GM19099 (cell line): Measurements from ENCODE around the gene RBM4.

Experiments used
- POLR2A ChIP-seq: IDR thresholded peaks from 3 replicates; pipeline ENCODE4 v1.6.1; 2011; ENCODE audit warnings: low read depth; ENCODE audit not compliant: insufficient read length; ENCODE audit errors: extremely low read depth

The RBM4 gene

GRCh38 chr11:66609721-66610617, 28.5 kb upstream of the RBM4 start:
- TF ChIP-seq POLR2A: no peak

GRCh38 chr11:66612458-66612857, 26.0 kb upstream of the RBM4 start:
- TF ChIP-seq POLR2A: no peak

GRCh38 chr11:66614073-66614472, 24.4 kb upstream of the RBM4 start:
- no peak for TF ChIP-seq POLR2A

GRCh38 chr11:66616379-66617154, 21.9 kb upstream of the RBM4 start, which contains the start of gene RBM14:
TSS of gene RBM14 (plus strand) at chr11:66616630. CDS start at chr11:66616721, 91 bp downstream.
- peak; percentile 98 for TF ChIP-seq POLR2A

DNA sequence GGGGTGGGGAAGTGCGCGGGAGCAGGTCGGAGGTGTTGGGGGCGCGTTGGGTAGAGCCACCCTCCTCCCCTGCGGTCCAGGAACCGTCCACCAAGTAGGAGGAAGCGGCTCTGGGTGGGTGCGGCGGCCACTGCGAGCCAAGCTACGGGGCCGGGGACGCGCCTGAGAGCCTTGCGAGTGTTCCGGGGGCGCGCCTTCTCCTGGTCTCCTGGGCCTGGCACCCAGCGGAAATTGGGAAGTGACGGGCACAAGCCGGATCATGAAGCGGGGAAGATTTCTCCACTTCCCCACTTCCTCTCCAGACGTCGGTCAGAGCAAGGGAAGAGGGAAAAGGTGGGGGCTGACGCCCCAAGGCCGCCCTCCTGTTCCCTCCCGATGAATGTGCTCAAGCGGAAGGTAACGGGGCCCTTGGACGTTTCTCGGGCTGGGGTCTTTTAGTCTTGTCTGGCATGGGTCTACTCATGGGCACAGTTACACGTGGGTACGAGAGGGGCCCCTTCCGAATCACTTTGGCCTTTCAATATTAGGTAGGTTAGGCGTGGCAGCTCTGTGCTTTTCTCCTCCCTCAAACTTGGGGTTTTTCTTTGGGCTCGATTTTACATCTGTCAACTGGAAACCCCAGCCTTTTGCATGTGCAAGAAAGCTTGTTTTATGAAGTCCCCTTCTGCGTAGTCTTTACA, 21.2 kb upstream of the RBM4 start:
- TF ChIP-seq POLR2A: no peak

- TF ChIP-seq POLR2A: no peak
Observed at GRCh38 chr11:66619080-66619554, 19.4 kb upstream of the RBM4 start.

GRCh38 chr11:66624450-66624849, 14.1 kb upstream of the RBM4 start:
- TF ChIP-seq POLR2A: no peak

DNA sequence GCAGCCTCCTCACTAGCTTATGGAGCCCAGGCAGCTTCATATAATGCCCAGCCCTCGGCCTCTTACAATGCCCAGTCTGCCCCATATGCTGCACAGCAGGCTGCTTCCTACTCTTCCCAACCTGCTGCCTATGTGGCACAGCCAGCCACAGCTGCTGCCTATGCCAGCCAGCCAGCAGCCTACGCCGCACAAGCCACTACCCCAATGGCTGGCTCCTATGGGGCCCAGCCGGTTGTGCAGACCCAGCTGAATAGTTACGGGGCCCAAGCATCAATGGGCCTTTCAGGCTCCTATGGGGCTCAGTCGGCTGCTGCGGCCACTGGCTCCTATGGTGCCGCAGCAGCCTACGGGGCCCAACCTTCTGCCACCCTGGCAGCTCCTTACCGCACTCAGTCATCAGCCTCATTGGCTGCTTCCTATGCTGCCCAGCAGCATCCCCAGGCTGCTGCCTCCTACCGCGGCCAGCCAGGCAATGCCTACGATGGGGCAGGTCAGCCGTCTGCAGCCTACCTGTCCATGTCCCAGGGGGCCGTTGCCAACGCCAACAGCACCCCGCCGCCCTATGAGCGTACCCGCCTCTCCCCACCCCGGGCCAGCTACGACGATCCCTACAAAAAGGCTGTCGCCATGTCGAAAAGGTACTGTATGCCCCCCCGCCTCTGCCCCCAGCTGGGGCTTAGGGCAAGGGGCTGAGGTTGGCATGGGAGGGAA, 13.3 kb upstream of the RBM4 start:
- no peak for TF ChIP-seq POLR2A

DNA sequence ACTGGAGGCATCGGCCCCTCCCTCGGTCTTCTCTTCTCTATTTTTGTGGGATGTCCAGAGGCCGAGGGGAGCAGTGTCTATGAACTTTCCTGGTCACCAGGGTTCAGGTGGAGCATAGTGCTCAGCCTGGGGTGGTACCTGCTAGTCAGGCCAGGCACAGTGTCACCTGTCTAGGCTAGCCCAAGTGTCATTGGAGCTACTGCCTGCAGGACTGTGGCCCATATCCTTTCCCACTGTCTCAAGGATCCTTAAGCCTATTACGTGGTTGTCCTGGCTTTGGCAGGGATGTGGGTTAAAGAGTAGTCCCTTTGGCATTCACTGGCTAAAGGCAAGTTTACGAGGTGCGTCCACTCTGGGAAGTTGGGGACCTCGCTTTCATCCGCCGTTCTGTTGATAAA, 12.8 kb upstream of the RBM4 start:
- TF ChIP-seq POLR2A: no peak

- TF ChIP-seq POLR2A: no peak
Observed at GRCh38 chr11:66626382-66626781, 12.1 kb upstream of the RBM4 start.

GRCh38 chr11:66626926-66627325, 11.6 kb upstream of the RBM4 start:
- no peak for TF ChIP-seq POLR2A

- TF ChIP-seq POLR2A: no peak
Observed at GRCh38 chr11:66628061-66628603, 10.4 kb upstream of the RBM4 start.

DNA sequence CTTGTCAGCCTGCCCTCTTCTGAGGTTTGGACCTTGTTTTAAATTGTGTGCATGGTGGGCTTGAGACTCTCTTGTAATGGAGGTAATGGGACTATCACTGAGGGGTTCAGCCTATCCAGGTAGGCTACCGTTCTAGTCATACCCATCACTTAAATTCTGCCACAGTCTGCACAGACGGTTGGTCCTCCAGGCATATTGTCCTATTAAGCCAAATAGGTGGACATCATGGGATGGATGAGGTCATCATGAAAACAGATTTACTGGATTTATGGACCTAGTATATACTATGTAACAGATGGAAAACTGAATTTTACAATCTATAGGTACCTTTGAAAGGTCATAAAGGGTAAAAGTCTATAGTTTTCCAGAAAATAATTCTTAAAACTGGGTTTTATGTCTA, 9.1 kb upstream of the RBM4 start:
- no peak for TF ChIP-seq POLR2A

- TF ChIP-seq POLR2A: no peak
Observed at GRCh38 chr11:66631883-66632282, 6.6 kb upstream of the RBM4 start.
